Eye (tissue), 1 donor: ENCODE data around the gene NOTCH2.
A peak's percentile ranks its signal among the peaks of the same experiment; 100 is the strongest.
"Not testable (repeated sequence)": the region's sequence is repeated elsewhere in the genome, so short reads cannot be mapped to it uniquely, and the experiment has no call there.

ENCODE experiments used
- DNase-seq: peaks from one replicate; pipeline ENCODE4 v3.0.0-alpha.2; 2015

NOTCH2 gene

DNA sequence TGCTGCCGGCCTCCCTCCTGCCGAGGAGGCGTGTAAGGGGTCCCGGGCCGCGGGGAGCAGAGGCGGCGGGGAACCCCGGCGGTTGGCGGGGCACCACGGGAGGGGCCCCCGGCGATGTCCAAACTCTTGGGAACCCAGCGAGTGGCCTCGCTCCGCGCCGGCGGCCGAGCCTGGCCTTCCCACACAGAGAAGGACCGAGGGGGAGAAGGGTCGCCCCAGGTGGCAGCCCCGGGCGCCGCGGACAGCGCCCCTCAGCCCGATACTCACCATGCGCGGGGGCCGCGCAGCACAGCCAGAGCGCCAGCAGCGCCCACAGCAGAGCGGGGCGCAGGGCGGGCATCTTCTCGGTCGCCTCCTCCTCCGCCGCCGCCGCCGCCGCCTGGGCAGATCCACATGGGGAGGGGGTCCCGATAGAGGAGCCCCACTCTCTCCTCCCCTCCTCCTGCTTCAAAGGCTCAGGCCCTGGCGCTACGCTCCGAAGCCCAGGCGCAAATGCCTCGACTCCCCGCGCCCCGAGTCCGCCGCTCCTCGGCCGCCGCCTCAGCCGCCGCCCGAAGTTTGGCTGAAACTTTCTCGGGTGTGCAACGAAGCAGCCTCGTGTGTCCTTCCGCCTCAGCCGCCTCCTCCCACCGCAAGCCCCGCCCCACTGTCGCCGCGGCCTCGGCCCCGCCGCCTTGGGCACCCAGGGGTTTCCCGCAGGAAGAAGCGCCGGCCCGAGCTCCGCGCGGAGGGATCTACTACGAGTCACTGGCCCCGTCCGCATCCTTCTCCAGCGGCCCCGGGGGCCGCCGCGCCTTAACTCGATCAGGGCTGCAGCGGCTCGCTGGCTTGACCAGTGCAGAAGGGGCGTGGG lies at the start of gene NOTCH2:
NOTCH2 (minus strand) TSS at position 596 of the 853 bp plus-strand sequence; CDS start at position 340, 256 bp downstream.
- DNase-seq = peak; percentile 52

DNA sequence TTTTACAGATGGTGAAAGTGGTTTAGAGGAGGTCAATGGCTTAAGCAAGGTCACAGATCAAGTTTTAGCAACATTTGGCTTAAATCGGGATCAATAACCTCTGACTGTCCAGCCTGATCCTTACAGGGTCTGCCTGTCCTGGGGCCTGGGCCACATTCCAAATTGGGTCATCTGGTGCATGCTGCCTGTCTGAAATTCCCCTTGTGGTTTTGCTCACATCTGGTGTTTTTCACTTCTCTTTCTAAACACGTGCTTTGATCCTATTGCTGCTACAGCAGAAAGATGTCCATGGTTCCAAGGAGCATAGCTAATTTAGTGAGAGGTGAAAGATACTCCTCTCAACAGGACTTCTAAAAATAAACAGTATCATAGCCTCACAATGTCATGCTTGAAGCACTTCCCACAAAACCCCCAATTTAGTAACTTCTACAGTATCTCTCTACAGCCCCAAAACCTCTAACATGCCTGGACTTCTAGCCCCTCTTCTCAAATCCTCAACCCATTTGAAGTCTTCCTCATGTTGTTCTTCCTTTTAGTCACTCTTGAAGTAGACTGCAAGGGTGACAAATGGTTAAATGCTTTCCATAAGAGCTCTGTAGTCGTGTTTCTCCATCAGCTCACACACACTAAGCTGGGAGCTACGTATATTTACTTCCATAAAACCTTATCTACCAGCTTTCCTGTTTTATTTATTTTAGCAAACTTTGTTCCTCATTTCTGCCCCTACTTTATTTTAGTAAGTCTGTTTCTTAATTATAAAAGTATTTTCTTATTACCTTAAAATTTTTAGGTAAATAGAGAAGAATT lies 48.1 kb upstream of the NOTCH2 start:
- not testable (repeated sequence) for DNase-seq

DNA sequence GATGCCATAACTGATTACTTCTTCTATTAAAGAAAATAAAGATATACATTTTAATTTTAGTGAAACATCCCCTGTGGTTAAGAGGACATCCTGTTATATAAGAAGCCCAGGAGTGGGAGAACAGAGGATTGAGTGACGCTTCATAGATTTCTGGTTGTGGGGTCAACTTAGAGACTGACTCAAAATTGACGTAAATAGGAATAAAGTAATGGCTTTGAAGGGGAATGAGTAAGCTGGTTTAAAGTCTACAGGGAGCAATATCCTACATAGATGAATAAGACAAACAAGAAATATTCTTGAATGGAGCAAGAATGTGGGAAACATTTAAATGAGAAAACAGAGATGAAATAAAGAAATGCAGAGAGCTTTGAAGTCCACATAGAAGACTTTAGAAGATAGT lies 46.6 kb upstream of the NOTCH2 start:
- not testable (repeated sequence) for DNase-seq

DNA sequence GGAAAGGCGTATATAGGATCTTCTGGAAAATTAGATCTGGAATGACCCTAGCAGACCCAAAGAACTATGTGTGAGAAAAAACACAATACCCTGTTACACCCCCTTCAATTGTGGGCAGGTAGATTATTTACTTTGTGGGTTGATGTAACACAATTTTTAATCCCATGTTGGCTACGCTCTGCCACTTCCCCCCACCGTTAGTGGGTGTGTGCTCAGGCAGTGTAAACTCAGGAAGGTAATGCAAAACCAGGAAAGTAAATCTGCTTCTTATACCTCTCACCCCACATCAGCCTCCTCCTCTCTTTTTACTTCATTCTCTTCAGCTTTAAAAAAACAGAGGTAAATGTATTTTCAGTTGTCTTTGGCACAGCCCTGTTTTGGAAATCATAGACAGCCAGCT lies 43.7 kb upstream of the NOTCH2 start:
- DNase-seq = not testable (repeated sequence)

DNA sequence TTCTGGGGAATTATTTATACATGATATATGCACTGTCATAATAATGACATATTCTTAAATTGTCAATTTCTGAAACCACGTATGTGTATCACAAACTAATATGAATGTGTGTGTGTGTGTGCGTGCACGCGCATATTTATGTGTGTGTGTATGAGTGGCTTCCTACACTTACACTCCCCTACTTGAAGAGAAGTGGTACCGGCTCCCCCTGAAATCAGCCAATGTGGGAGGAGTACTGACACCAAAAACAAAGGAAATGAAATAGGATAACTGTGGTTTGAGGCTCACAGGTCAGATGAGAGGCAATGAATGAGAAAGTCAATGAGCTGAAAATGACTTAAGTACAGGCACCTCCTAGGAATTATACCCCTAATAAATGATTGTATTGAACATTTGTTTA lies 42.8 kb upstream of the NOTCH2 start:
- not testable (repeated sequence) for DNase-seq

DNA sequence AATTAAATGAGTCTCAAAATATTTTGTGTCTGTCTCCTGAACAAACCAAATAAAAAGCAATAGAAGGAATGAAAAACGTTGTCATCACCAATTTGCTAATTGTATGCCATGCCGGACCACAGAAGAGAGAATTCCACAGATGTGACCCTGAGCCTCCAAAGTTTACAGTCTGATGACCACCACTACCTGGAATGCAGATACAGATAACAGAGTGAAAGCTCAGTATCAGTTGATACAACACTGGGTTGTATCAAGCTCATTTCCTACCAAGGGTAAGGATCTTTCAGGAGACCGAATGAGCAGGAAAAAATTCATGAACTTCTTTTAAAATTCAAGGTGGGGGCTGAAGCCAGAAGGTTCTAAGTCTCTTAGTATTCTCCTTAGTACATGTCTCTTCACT lies 42.3 kb upstream of the NOTCH2 start:
- DNase-seq = not testable (repeated sequence)

DNA sequence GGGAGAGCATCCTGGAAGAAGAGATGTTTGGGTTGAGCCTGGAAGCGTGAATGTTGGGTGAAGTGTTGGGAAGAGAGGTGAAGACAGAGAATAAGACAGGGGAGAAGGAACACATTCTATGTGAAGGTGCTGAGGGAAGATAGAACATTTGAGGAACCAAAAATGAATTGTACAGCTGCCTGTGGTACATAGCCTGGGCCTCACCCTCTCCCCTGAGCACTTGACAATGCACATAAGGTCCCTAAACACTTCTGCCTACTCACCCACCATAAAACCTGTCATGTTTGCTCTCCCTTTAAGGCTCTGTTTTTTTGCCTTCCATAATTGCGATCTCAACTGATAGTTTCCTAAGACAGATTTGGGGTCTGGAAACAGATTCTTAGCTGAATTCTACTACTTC lies 41.5 kb upstream of the NOTCH2 start:
- not testable (repeated sequence) for DNase-seq

DNA sequence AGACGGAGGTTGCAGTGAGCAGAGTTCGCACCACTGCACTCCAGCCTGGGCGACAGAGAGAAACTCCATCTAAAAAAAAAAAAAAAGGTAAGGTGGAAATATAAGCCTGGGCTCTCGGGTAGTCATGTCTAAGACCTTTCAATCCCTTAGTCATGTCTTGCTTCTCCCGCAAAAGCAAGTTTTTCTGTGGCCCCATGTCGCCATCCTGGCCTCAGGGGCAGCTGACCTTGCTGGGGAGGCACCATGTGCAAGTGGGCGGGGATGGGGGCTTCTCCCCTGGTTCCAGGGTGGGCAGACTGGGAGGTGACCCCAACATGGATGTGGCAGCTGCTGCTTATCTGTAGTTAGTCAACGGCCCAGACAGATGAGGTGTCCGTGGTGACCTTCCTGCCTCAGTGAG lies 40.2 kb upstream of the NOTCH2 start:
- DNase-seq = not testable (repeated sequence)

DNA sequence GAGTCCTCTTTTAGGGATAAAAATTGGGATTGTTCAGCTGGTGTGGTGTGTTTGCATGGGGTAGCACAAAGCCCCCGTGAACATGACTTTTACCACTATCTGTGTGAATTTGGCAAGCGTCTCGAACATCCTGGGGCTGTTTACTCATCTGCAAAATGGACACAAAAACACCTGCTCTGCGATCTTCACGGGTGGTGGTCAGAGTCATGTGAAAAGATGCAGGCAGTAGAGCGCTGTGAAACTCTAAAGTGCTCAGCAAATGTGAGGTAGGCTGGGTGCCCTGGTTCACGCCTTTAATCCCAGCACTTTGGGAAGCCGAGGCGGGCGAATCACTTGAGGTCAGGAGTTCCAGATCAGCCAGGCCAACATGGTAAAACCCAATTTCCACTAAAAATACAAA lies 39.7 kb upstream of the NOTCH2 start:
- not testable (repeated sequence) for DNase-seq

DNA sequence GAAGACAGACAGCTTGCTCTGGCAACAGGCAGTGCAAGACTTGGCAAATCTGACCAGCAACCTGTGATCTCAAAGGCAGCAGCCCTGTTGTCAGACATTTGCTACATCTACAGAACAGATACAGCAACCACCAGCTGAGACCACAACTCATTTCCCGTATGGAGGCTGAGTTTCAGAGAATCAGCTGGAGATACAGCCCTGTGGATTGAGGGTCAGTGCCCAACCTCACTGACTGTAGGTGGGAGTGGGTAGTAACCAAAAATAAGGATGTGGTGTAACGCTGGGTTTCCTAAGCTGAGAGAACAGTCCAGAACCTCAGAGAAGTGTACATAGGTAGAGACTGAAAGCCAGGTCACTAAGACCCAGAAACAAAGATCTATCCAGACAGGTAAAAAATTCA lies 35.8 kb upstream of the NOTCH2 start:
- not testable (repeated sequence) for DNase-seq

DNA sequence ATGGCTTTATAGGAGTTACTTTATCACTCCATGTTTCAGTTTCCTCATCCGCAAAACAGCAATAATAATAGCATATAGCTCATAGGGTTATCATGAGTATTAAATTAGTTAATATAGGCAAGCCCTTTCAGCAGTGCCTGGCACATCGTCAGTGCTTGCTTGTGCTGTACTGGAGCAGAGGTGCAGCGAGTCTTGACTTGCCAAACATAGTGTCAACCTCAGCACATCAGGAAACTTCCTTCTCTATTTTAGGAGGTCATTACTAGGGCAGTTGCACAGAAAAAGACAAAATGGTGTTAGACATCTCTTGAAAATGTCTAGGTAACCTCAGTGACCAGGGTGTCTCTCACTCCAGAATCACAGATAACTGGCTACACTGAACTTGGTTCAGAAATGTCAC lies 34.3 kb upstream of the NOTCH2 start:
- not testable (repeated sequence) for DNase-seq

DNA sequence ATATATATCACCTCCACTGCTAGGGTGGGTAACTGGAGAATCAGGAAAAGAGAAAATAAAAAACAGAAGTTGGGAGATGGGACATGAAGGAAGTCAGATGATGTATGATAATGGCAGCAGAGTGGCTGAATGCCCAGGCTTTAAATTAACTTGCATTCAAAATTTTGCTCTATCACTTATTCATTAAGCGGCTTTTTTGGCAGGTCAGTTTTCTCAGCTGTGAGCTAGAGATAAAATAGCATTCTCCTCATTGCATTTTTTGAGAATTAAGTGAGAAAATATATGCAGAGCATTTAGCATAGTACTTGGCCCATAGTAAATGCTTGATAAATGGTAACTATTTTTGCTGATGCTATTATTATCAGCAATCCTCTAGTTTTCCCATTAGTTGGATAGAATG lies 32.1 kb upstream of the NOTCH2 start:
- not testable (repeated sequence) for DNase-seq

DNA sequence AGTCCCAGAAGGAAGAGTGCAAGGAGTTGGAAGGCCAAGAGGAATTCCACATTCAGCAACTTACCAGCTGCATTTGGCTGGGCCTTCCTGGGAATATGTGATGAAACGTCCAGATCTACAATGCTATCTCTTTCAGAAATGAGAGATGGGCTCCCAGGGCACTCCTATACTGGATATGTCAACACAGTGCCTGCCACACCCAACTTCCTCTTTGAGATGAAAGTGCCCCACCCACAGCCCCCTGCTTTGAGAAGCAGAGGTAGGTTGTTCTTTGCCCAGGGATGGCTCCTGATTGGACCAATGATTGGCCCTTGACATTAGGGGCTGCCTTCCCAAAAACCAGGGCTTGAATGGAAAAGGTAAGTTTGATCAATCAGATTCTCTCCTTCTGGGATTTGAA lies 31.1 kb upstream of the NOTCH2 start:
- DNase-seq = not testable (repeated sequence)

DNA sequence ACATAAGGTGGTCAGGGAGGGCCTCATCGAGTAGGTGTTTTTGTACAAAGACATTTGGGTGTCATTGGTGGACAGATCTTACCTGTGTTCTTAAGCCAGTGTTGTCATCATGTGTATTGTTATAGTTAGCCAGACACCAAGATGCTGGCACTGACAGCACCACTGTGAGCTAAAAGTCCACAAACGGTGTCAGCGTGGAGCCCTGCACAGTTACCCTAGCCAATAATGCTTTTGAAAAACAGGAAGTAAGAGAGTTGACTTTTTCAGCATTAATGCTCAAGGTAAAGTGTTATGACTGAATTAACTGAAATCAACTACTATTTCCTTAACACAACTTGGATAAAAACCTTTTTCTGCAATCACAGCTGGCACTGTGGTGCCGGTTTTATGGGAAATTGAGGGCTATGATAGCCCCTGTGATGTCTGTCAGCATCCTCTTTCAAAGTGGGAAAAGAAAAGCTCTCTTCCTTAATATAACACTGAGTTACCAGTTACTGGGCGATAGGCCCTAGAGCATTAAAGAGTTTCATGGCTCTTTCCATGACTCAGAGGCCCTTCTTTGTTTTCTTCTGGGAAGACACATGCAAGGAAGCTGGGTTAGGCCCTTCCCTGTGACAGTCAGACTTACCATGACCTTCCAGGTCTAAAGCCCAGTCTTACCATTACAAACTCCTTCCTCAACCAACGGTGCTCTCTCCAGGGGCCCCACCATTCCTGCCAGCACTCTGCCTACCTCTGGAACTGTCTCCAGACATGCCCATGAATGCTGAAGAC lies 29.7 kb upstream of the NOTCH2 start:
- DNase-seq = not testable (repeated sequence)

DNA sequence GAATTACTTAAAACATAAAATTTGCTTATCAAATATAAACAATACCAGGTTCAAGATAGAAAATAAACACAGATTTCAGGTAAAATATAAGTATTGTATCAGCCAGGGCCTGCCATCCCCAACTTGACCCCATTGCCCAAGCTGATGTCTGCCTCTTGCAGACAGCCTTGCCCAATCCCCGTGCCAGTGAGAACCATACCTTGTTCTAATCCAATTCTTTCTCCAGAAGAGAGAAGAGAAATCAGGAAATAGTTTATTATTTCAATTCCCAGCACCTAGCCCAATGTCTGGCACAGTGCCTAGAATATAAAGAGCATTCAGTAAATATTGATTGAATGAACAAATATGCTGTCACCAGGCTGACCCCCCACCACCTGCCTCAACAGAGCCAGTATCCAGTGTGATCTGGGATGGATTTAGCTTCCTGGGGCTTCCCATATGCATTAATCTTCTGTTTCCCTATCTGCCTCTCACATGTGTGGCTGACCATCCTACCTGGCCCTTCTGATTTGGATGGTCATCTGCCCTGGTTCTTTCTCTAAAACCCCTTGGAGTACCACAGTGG lies 27.6 kb upstream of the NOTCH2 start:
- not testable (repeated sequence) for DNase-seq

DNA sequence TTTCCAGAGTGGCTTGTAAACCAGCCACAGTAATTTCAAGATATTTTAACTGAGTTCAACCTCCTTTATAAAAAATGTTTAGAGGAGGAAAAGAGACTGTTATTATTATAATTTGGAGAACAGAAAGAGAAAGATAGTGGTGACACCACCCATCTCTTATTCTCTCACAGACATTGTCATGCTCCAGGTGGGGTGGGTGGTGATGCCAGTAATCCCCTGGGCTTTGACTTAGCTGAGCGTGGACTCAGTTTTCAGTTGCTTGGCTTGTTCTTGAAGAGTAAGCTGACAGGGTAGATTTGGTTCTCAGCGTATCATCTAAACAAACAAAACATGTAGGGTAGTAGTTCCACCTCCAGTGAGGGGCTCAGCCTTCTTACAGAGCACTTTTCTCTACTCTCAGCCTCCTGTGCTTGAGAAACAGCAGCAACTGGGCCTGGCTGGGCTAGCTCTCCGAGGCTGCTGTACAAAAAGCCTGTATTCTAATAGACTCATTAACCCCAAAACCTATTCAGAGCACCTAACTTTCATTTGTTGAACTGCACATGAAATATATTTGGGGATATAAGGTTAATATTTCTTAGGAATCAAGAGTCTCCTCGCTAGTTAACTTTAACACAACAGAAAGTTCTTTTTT lies 24.2 kb upstream of the NOTCH2 start:
- DNase-seq = not testable (repeated sequence)

DNA sequence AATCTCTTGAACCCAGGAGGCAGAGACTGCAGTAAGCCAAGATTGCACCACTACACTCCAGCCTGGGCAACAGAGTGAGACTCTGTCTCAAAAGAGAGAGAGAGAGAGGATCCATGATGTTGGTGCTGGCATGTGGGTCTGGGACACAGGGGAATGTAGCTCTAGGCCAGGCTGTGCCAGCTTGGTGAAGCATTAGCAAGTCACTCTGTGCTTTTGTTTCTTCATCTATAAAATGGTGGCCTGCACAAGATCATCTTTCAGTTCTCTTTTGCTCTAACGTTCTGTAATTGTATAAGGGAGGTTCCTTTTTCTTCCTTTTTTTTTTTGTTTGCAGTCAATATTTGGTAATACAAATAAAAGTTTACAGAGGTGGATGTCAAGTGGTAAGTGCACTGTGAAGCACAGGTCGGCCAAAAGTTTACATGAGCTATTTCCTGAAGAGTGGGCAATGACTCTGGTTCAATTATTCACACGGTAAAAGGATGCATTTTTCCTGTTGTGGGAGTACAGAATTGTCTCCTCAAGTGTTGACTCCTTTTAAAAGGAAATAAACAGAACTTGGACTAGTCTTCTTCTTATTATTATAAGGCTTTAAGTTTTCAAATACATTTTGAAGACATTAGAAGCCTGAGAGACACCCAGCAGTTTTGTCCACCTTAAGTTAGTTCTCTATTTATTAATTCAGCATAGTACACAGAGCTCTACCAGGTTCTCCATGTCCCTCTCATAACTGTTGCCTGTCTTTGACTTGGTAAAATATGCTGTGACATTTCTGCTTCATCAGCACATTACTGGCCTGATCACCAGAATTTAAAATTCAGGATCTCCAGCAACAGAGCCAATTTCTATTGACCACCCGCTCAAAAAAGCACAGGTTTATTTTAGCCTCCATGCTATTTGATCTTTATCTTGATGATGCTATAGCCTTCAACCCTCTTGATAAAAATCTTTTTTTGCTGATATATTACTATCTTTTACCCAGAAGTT lies 23.1 kb upstream of the NOTCH2 start:
- DNase-seq = not testable (repeated sequence)

DNA sequence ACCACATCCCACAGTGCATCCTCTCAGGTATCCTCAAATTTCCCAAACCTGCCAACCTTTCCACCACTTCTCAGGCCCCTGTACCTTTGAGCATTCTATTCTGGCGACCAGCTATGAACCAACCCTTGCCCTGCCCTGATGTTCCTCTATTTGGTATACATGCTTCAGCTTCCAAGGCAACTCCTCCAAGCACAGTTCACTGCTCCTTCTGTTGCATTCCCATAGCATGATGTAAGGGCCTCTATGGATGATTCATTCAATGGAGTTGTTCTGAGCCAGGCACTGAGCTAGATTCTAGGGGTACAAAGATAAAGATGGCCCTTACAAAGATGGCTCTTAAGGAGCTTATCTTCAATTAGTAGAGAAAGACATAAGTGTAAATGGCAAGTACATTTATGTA lies 21.4 kb upstream of the NOTCH2 start:
- DNase-seq = not testable (repeated sequence)

DNA sequence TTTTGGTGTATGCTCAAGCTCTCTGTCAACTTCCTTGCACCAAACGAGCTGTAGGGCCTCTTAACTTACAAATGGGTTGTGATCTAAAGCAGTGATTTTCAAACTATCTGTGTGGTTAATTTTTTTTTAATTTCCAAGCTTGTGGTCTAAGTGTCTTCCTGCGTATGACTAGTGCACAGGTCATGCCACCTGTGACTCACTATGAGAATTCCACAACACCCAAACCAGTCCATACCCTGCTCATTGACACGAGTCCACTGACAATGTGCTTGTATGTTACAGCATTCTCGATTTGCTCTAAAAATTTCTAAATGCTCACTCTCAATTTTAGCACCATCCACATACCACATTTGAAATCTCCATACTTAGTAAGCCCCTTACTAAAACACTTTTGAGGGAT lies 18.5 kb upstream of the NOTCH2 start:
- DNase-seq = not testable (repeated sequence)

DNA sequence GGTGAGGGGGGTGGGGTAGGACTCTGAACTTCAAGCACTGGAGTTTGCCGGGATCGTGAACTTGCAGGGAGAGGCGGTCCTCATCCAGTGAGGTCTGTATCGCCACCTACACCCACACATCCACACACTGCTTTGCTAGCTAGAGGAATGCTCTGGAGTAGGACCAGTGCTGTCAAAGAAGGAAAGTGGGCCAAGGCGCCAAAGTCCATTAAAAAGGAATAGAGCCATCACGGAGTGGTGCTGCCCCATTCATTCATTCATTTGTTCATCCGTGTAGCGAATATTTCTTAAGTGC lies 405 bp upstream of the NOTCH2 start:
- DNase-seq = not testable (repeated sequence)

DNA sequence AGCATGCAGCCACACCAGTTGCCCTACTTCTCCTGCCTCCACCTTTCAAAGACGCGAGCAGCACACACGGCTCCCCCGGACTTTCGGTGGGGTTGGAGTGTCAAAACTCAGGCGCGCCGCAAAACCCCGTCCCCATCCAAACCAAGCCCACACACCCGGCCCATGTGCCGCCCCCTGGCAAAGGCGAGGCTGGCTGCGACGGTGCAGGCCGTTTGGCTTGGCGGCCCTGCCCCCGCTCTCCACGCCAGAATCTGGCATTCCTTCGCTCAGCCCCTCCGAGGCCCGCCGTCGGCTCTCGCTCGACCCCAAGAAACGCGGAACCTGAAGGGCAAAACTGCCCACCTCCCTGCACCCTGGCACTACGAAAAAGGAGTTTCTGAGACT lies 787 bp downstream of the NOTCH2 start:
- DNase-seq = not testable (repeated sequence)
